GM18498 (cell line): ENCODE data around the gene SYT2.
"Not testable (repeated sequence)": the region's sequence is repeated elsewhere in the genome, so short reads cannot be mapped to it uniquely, and the experiment has no call there.

Source experiments
- ATAC-seq: cut with Tn5 transposase; IDR thresholded peaks from one replicate; pipeline ENCODE4 v1.9.1; 2021; ENCODE audit warnings: mild to moderate bottlenecking, moderate library complexity; ENCODE audit not compliant: unreplicated experiment

The SYT2 gene

DNA sequence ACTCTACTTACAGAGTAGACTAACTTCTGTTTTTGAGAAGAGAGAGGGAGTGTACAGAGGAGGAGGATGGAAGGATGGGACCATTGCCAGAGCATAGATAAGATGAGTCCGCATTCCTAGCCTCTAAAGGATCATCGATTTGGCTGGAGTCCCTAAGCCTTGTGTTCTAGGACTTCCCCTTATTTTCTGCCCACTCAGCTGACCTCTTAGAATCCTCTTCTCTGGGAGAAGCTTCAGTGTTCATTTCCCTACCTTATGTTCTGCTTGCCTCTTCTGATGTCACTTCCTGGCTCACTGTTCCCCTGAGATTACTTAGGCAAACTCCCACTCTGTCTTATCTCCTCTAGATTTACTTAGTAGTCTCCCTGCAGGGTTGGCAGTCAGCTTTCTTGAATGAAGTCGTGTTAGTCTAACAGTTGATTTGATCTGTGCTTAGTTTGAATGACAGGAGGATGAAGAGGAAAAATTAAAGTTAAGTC is 156.7 kb downstream of the SYT2 start:
- ATAC-seq, result no peak

DNA sequence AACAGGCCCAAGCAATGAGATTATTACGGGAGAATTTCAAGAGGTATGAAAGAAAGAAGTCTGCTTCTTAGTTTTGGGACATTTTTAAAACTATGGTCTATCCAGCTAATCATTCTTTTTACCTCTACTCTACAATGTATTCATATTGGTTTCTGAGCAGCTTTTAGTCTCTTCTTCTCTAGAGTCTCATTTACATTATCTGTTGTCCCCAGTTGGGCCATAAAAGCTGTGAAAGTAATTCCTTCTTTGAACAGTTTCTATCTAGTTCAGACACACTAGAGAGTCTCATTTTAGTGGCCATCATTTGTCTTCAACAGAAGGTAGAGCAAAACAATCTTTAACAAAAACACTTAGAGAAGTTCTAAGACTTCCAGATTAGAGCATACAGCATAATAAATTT is 157.2 kb downstream of the SYT2 start:
- ATAC-seq, result not testable (repeated sequence)

DNA sequence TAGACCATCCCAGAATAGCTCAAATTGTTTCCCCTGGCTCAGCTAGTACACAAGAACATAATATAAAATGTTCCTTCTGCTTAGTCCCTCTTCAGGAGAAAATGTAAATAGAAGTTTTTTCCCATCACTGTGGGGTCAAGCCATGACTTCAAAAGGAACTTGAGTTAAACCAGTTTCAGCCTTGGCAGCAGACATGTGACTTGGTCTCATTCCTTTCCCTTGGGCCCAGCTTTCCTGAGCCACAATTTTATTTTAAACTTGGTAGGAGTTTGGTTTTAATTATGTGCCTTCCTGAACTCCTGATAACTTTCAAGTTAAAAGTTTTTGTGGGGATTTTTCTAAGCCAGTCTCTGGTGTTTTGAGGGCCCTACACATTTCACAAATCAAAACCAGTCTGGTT is 157.6 kb downstream of the SYT2 start:
- not testable (repeated sequence) for ATAC-seq

DNA sequence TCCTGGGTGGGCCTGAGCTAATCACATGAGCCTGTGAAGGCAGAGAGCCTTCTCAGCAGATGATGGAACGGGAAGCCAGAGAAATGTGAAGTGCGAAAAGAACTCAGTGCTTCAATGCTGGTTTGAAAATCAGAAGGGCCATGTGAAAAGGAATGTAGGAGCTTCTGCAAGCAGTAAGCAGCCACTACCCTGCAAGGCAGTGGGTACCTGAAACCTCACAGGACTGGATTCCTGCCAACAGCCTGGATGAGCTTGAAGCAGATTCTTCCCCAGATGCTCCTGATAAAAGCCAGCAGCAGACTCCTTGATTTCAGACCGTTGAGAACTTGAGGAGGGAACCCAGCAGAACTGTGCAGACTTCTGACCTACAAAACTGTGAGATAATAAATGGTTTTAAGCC is 158.6 kb downstream of the SYT2 start:
- no peak for ATAC-seq

DNA sequence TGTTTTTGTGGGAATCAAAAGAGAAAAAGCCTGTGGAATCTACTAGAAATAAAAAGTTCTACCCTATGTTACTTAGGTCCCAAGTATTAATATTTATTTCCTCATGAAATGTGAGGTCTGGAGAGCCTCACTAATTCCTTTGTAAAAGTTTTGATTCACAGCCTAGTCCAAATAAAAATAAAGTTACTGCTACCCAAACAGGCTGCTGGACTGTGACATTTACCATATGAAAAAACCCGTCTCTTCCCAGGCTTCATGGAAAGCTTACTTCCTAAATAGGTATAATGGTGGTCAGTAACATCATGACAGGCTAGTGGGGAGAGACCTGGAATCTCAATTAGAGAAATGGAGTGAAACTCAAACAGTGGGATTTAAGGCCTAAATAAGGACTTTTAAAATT is 160.2 kb downstream of the SYT2 start:
- ATAC-seq, result not testable (repeated sequence)

DNA sequence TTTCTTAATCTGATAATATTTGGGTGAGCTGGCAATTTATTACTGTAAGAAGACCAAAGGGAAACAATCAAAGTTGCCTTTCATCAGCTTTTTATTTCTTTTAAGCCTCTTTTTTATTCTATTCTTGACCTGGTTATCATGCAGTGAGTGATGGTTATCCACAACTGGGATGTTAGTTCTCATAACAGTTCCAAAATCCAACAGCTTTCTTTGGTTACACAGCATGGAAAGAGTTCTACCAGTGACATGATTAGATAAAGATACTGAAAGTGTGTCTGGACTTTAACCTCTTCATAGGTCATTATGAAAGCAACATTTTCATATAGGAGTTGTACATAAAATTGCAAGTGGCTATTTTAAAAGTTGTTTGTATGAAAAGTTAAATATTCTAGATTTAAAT is 163.0 kb downstream of the SYT2 start:
- peak; percentile 53 for ATAC-seq

DNA sequence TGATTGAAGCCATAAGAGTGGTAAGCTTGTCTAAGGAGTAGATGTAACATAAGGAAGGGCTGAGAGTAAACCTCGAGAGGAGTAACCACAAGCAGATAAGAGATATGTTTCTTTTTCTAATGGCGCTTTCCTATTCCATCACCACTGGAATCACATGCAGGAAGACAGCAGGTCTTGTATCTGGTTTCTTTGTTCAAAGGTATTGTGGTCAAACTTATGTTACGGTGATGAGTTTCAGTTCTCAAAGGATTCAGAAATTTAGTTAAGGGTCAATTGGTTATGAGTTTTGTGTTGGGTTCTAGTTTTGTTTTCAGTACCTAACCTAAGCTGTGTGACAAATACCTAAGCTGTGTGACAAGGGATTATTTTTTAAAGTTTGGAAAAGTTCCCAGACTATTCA is 163.5 kb downstream of the SYT2 start:
- peak; percentile 77 for ATAC-seq

DNA sequence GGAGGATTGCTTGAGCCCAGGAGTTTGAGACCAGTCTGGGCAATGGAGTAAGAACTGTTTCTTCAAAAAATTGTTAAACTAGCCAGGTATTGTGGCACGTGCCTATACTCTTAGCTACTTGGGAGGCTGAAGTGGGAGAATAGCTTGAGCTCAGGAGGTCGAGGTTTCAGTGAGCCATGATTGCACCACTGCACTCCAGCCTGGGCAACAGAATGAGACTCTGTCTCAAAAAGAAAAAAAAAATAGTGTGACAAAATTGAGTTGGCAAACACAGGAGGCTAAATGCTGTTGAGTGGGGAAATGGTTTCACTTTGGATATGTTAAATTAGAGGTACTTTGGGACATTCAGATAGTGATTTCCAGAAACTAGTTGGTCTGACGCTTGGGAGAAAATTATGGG is 163.9 kb downstream of the SYT2 start:
- peak; percentile 28 for ATAC-seq

DNA sequence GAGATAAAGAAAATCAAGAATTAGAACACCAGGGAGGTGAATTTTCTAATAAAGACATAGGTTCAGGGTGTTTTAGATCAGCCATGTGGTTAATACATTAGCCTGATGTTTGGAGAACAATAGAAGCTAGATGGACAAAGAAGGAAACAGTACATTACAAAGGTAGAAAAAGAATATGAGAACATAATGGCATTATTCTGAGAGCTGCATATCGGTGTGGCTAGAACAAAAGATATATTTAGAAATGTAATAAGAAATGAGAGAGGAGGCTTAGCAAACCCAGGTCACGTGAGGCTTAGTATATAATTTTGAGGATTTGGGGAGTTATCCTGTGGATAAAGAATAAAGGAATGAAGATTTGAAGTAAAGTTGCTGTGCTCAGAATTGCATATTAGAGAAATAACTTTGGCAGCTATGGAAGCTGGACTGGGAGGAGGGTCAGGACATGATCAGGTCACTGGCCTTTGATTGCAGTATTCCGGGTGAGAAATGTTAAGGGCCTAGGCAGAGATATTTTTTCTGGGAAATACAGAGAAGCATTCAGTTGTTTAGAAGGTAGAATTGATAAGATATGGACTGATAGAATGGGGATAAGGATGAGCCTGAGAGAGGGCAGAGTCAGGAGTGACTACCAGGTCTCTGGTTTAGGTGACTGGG is 164.5 kb downstream of the SYT2 start:
- not testable (repeated sequence) for ATAC-seq

DNA sequence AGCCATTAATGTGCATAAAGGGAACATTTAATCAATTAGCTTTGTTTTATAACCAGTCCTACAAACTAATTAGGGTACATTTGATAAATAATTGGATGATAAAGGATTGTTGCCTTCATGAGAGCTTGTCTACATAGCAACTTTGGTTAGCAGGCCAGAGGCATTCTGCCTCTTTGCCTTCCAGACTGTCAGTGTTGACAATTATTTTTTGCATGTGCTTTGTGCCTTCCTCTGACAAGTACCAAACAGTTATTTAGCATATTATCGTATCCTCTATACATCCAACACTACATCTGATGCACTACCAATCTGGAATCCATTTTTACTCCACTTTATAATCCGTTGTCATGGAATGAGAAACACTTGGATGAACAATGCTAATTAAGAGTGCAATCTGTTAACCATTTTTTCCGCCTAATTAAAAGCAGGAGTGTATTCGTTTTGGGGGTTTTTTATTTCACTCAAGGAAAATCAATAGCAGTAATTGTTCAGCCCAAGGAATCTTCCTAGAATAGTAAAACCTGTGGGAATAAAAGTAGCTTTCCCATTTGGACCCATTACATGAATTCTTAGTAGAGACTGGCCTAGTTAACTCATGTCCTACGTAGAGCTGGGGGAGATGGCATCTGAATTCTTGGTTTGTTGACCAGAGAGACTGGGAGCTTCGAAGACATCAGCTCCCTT is 165.3 kb downstream of the SYT2 start:
- ATAC-seq, result not testable (repeated sequence)

DNA sequence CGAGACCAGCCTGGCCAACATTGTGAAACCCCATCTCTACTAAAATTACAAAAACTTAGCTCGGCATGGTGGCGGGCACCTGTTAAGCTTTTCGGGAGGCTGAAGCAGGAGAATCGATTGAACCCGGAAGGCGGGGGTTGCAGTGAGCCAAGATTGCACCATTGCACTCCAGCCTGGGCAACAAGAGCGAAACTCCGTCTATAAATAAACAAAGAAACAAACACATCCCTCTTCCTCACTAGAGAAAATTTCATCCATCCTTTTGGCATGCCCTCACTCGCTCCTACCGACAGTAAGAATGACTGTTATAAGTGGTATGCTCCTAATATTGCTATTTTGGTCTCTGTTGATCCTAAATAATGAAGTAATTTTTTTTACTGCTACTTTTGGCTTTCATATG is 166.7 kb downstream of the SYT2 start:
- ATAC-seq, result not testable (repeated sequence)

DNA sequence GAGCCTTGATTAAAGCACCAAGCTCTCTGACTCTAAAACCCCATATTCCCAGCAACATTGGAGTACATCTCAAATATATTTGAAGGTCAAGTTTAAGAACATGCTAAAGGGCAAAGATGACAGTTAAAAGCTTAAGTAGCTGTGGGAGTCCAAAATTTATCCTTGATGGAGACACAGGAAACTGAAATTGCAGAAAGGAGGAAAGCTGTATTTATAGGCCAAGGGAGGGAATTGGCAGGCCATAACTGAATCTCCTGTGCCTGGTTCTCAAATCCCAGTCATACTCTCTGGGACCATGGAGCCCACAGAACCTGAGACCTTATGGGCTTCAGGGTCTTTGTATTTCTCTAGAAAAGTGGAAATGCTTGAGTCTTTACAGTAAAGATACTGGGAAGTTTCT is 167.8 kb downstream of the SYT2 start:
- ATAC-seq, result not testable (repeated sequence)

DNA sequence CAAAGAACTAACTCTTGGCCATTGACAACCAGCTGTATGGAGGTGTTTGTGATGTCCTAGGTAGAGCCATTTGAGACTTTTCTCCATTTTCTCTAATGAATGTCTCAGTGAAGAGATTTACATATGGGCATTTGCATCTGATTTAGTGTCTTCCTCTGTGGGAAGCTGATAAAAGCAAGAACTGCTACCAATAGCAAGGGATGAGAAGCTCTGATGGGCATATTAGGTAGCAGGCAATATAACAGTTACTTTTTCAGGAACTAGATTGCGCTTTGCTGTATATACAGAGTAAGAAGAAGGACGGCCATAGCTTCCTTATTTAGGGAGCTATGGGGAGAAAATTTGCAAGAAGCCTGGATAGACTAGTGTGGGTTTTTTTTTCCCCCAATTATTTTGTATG is 169.4 kb downstream of the SYT2 start:
- ATAC-seq, result not testable (repeated sequence)
